ENCODE measurements around the gene RDH5.

The RDH5 gene

DNA sequence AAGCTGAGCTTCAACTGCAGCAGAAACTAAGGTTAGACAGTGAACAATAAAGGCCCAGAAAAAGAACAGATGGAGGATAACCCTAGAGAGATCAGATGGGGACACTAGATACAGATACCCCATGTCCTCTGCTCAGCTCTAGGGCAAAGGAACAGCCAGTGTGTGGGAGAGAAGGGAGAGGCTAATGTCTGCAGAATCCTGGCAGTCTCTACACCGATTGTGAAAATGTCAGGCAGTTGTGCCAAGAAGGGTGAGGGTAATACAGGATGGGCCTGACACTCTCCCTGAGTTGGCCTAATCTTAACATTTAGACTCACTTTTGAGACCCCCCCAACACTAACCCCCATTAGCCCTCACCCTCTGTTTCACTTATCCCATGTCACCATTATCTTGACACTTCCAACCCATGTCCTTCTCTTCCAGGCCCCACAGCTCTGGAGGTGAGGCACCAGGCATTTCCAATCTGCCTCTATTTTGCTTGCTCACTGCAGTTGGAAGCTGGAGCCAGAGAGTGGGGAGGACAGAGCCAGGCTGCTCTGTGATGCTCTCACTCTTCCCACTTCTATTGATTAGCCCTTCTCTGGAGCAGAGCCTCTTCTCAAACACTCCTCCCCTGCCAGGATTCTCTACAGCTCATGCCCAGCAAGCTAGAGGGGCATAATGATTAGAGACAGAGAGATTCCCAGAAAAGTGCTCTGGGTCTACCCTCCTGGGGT is 7.3 kb upstream of the RDH5 start:
- Histone ChIP-seq H3K9me3 (ENCODE audit: insufficient read depth, low read length) (no peaks in the 10 kb centered on the region), H3K27me3 (ENCODE audit: low read length) (no peaks in the 10 kb centered on the region), H2AFZ (ENCODE audit: low read depth, low read length, severe bottlenecking) (no peak overlapping the region), H3K9ac (ENCODE audit: low read length) (no peak overlapping the region), H3K9me2 (replicated peaks; ENCODE audit: insufficient read depth, low read length) (no peaks in the 10 kb centered on the region), H3K79me2 (ENCODE audit: insufficient read depth, low read length) (no peaks in the 10 kb centered on the region), H3F3A (ENCODE audit: insufficient read depth) (no peaks in the 10 kb centered on the region), H3K36me3 (ENCODE audit: low read length) (no peaks in the 10 kb centered on the region), H3K27ac (ENCODE audit: low read depth, low read length) (no peak overlapping the region), H3K4me3 (ENCODE audit: insufficient read depth, low read length, poor library complexity, severe bottlenecking) (no peak overlapping the region), H4K20me1 (ENCODE audit: low read depth, low read length) (no peaks in the 10 kb centered on the region), H3K4me2 (ENCODE audit: low read depth, low read length, poor library complexity, severe bottlenecking) (no peak overlapping the region)
- TF ChIP-seq EZH2phosphoT487 (conservative IDR thresholded peaks at IDR 0.05; ENCODE audit: low read length) (no peak), CTCF (IDR thresholded peaks at IDR 0.05; ENCODE audit: insufficient read depth, low read length, poor library complexity, severe bottlenecking) (no peak)

- no peaks in the 10 kb centered on the region for H3K79me2 ChIP-seq (ENCODE audit: insufficient read depth, low read length)
- no peak overlapping the region for H3K4me3 ChIP-seq (ENCODE audit: insufficient read depth, low read length, poor library complexity, severe bottlenecking)
- no peak overlapping the region for H2AFZ ChIP-seq (ENCODE audit: low read depth, low read length, severe bottlenecking)
- no peaks in the 10 kb centered on the region for H3K9me3 ChIP-seq (ENCODE audit: insufficient read depth, low read length)
- H3F3A ChIP-seq (ENCODE audit: insufficient read depth), result no peaks in the 10 kb centered on the region
- no peaks in the 10 kb centered on the region for H3K9me2 ChIP-seq (replicated peaks; ENCODE audit: insufficient read depth, low read length)
- H3K27ac ChIP-seq (ENCODE audit: low read depth, low read length), result no peak overlapping the region
- TF ChIP-seq CTCF (IDR thresholded peaks at IDR 0.05; ENCODE audit: insufficient read depth, low read length, poor library complexity, severe bottlenecking) (no peak), EZH2phosphoT487 (conservative IDR thresholded peaks at IDR 0.05; ENCODE audit: low read length) (no peak)
- no peak overlapping the region for H3K4me2 ChIP-seq (ENCODE audit: low read depth, low read length, poor library complexity, severe bottlenecking)
- no peaks in the 10 kb centered on the region for H3K36me3 ChIP-seq (ENCODE audit: low read length)
- no peaks in the 10 kb centered on the region for H3K27me3 ChIP-seq (ENCODE audit: low read length)
- H4K20me1 ChIP-seq (ENCODE audit: low read depth, low read length), result no peaks in the 10 kb centered on the region
- H3K9ac ChIP-seq (ENCODE audit: low read length), result no peak overlapping the region
Measured at GRCh38 chr12:55713721-55714120, 6.5 kb upstream of the RDH5 start.

DNA sequence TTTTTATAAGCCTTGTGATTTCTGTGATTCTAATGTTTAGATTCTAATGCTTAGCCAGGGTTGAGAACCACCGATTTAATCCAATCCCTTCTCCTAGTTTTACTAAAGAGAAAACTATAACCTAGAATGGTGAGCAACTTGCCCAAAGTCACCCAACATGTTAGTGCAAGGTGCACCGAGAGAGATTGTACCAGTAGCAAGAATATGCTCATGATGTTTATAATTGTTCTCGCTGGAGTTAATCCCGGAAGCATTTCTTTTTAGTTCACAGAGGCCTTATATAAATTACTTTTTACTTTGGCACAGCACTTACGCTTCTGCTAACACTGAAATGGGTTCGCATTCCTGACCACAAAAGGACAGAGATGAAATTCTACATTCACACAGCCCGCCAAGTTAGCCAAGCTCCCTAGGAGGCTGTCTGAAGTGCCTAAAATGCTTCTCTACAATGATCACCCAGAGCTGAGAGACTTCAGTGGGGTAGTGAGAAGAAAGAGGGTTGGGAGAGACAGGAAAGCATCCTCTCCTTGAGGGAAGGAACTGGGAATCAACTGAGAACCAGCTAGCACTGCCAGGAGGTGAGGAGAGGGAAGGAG is 4.9 kb upstream of the RDH5 start:
- no peaks in the 10 kb centered on the region for H3K9me2 ChIP-seq (replicated peaks; ENCODE audit: insufficient read depth, low read length)
- H3K9ac ChIP-seq (ENCODE audit: low read length), result peak overlapping the region; percentile 73
- no peaks in the 10 kb centered on the region for H3K79me2 ChIP-seq (ENCODE audit: insufficient read depth, low read length)
- TF ChIP-seq CTCF (IDR thresholded peaks at IDR 0.05; ENCODE audit: insufficient read depth, low read length, poor library complexity, severe bottlenecking) (no peak), EZH2phosphoT487 (conservative IDR thresholded peaks at IDR 0.05; ENCODE audit: low read length) (no peak)
- no peaks in the 10 kb centered on the region for H3K27me3 ChIP-seq (ENCODE audit: low read length)
- H3K4me3 ChIP-seq (ENCODE audit: insufficient read depth, low read length, poor library complexity, severe bottlenecking), result peak overlapping the region; percentile 86
- peak overlapping the region; percentile 74 for H3K4me2 ChIP-seq (ENCODE audit: low read depth, low read length, poor library complexity, severe bottlenecking)
- peak overlapping the region; percentile 88 for H2AFZ ChIP-seq (ENCODE audit: low read depth, low read length, severe bottlenecking)
- no peaks in the 10 kb centered on the region for H3K9me3 ChIP-seq (ENCODE audit: insufficient read depth, low read length)
- no peaks in the 10 kb centered on the region for H3K36me3 ChIP-seq (ENCODE audit: low read length)
- no peaks in the 10 kb centered on the region for H4K20me1 ChIP-seq (ENCODE audit: low read depth, low read length)
- peak overlapping the region; percentile 85 for H3K27ac ChIP-seq (ENCODE audit: low read depth, low read length)
- H3F3A ChIP-seq (ENCODE audit: insufficient read depth), result no peaks in the 10 kb centered on the region

Measured in SU-DHL-6 (cell line).